HepG2 (cell line): ENCODE data around the gene CRNKL1. TPM values are rescaled to one million over a fixed set of nuclear protein-coding genes. Genes with fewer than 3 reads are reported as not detected.

ENCODE experiments used
- E2F5 ChIP-seq: sonication (generic); formaldehyde crosslinking; conservative IDR thresholded peaks from 2 replicates; pipeline ENCODE4 v1.4.0; 2020; ENCODE audit warnings: missing genetic modification reagents
- FOXA1 ChIP-seq, 2 experiments: fragments of 450-650 bp in 1 of 2; sonication (generic) in 1 of 2; formaldehyde crosslinking in 1 of 2; IDR thresholded peaks; 2 replicates each; pipeline versions ENCODE4 v1.4.0 to v1.6.1; 2016 to 2020; ENCODE audit warnings: missing genetic modification reagents in 1 of 2
- HDAC6 ChIP-seq: fragments of 200-600 bp; sonication (generic); IDR thresholded peaks from 2 replicates; pipeline ENCODE4 v1.7.0; 2017; ENCODE audit warnings: mild to moderate bottlenecking, antibody characterized with exemption, low read length, low read depth
- PCBP1 ChIP-seq: fragments of 200-400 bp; formaldehyde crosslinking; IDR thresholded peaks from 2 replicates; pipeline ENCODE4 v1.6.1; 2017; ENCODE audit warnings: mild to moderate bottlenecking, low read depth, low read length, borderline replicate concordance
- PITX1 ChIP-seq: sonication (generic); formaldehyde crosslinking; IDR thresholded peaks from 2 replicates; pipeline ENCODE4 v1.5.1; 2020; ENCODE audit warnings: mild to moderate bottlenecking, missing genetic modification reagents
- POLR2AphosphoS5 ChIP-seq: IDR thresholded peaks from 2 replicates; pipeline ENCODE4 v1.6.1; 2012; ENCODE audit warnings: low read depth, low read length
- RAD51 ChIP-seq: fragments of 450-650 bp; IDR thresholded peaks from 2 replicates; pipeline ENCODE4 v1.6.1; 2016; ENCODE audit warnings: borderline replicate concordance
- RARG ChIP-seq: sonication (generic); formaldehyde crosslinking; IDR thresholded peaks from 2 replicates; pipeline ENCODE4 v1.4.0; 2020; ENCODE audit warnings: low read depth, mild to moderate bottlenecking, missing genetic modification reagents
- RBM22 ChIP-seq: fragments of 200-400 bp; formaldehyde crosslinking; optimal IDR thresholded peaks from 2 replicates; pipeline ENCODE3; 2017; ENCODE audit warnings: mild to moderate bottlenecking, low read length, moderate library complexity
- TEAD2 ChIP-seq: sonication (generic); formaldehyde crosslinking; IDR thresholded peaks from 2 replicates; pipeline ENCODE4 v1.9.0; 2021; ENCODE audit warnings: missing genetic modification reagents
- ZBTB26 ChIP-seq: IDR thresholded peaks from 2 replicates; pipeline ENCODE4 v1.6.1; 2016; ENCODE audit warnings: missing compliant biosample characterization, missing genetic modification reagents, borderline replicate concordance
- ZBTB34 ChIP-seq: sonication (generic); formaldehyde crosslinking; IDR thresholded peaks from 2 replicates; pipeline ENCODE4 v1.8.0; 2022; ENCODE audit warnings: mild to moderate bottlenecking, missing genetic modification reagents
- ZFP36L1 ChIP-seq: sonication (generic); formaldehyde crosslinking; IDR thresholded peaks from 2 replicates; pipeline ENCODE4 v1.8.0; 2022; ENCODE audit warnings: mild to moderate bottlenecking, missing genetic modification reagents, moderate library complexity
- ZNF275 ChIP-seq: sonication (generic); formaldehyde crosslinking; IDR thresholded peaks from 2 replicates; pipeline ENCODE4 v1.8.0; 2022; ENCODE audit warnings: missing genetic modification reagents, mild to moderate bottlenecking, inconsistent platforms, borderline replicate concordance
- ZNF562 ChIP-seq: sonication (generic); formaldehyde crosslinking; IDR thresholded peaks from 2 replicates; pipeline ENCODE4 v1.8.0; 2022; ENCODE audit warnings: missing genetic modification reagents, borderline replicate concordance
- ZNF713 ChIP-seq: sonication (generic); formaldehyde crosslinking; IDR thresholded peaks from 2 replicates; pipeline ENCODE4 v1.4.0; 2020; ENCODE audit warnings: mild to moderate bottlenecking, missing genetic modification reagents
- ZNF800 ChIP-seq: sonication (generic); formaldehyde crosslinking; IDR thresholded peaks from 2 replicates; pipeline ENCODE4 v1.4.0; 2020; ENCODE audit warnings: missing genetic modification reagents
- ZSCAN20 ChIP-seq: sonication (generic); formaldehyde crosslinking; IDR thresholded peaks from 2 replicates; pipeline ENCODE4 v1.4.0; 2020; ENCODE audit warnings: missing genetic modification reagents, mild to moderate bottlenecking, borderline replicate concordance
- polyA plus RNA-seq, 8 experiments: library from polyadenylated mRNA; depleted of rRNA in 3 of 8; stranded (reverse) in 7 of 8; unstranded in 1 of 8; fragments of >200 nt; fragmentation: Illumina TruSeq in 4 of 8; extraction: Trizol in 4 of 8; gene quantifications; 2 replicates each; pipeline versions ENCODE4 v1.2.1 to v1.2.3, GENCODE V29; 2011 to 2016; ENCODE audit warnings: low read depth in 4 of 8, missing spikeins in 1 of 8, mixed read lengths in 1 of 8; ENCODE audit not compliant: insufficient read depth in 1 of 8
- total RNA-seq, 5 experiments: library from RNA; depleted of rRNA; stranded (reverse); fragments of >200 nt; fragmentation: Illumina TruSeq; extraction: Trizol; gene quantifications; 2 replicates each; pipeline ENCODE4 v1.2.3, GENCODE V29; 2016; ENCODE audit warnings: low read depth in 1 of 5

Gene CRNKL1
- total and polyA plus RNA-seq, 2 of the 13 experiments (the other 11 are each of a cell fraction or from before 2014, with no cell fraction given) = 12.3 to 64.5 TPM

GRCh38 chr20:20052074-20052970 lies at the start of gene CRNKL1, which contains the start of gene CFAP61 (continued):
- TF ChIP-seq ZNF275 = peak; percentile 84
- TF ChIP-seq RARG (CRISPR knock-in tag) = no peak
- peak; percentile 88 for TF ChIP-seq PITX1 (CRISPR knock-in tag)
- TF ChIP-seq RBM22 = no peak
- TF ChIP-seq ZNF562 (CRISPR knock-in tag) = no peak
- TF ChIP-seq ZFP36L1 (CRISPR knock-in tag) = no peak
- TF ChIP-seq ZNF713 (CRISPR knock-in tag) = peak; percentile 87; the same call in 1 of the 2 replicates
- no peak for TF ChIP-seq HDAC6
- no peak for TF ChIP-seq TEAD2 (CRISPR knock-in tag)
- no peak for TF ChIP-seq RAD51
- no peak for TF ChIP-seq FOXA1 (IDR thresholded peaks at IDR 0.05)
- TF ChIP-seq FOXA1 (CRISPR knock-in tag; IDR thresholded peaks at IDR 0.05) = peak; percentile 85
- peak; percentile 96 for TF ChIP-seq POLR2AphosphoS5
- TF ChIP-seq E2F5 (CRISPR knock-in tag) = peak; percentile 51; the same call in 1 of the 2 replicates
- peak; percentile 92 for TF ChIP-seq ZNF800 (CRISPR knock-in tag)
- TF ChIP-seq ZBTB34 = peak; percentile 74; the same call in 1 of the 2 replicates
- TF ChIP-seq ZSCAN20 (CRISPR knock-in tag) = peak; percentile 94
- peak; percentile 72 for TF ChIP-seq ZBTB26 (CRISPR knock-in tag)
- peak; percentile 74; the same call in 1 of the 2 replicates for TF ChIP-seq PCBP1
